SHP77 treated with DMSO at 0.1 percent for 48 hours (cell line): ENCODE data around the gene SLC3A2.
"Not testable (repeated sequence)": the region's sequence is repeated elsewhere in the genome, so short reads cannot be mapped to it uniquely, and the experiment has no call there.

ENCODE experiments used
- DNase-seq: peaks from one replicate; lab custom pipeline; 2025; lab: John Stamatoyannopoulos, UW

Gene SLC3A2

GRCh38 chr11:62880803-62881578 lies at the start of gene SLC3A2:
Gene SLC3A2, plus strand, starts transcription at chr11:62880896. Its CDS starts 128 bp downstream, at chr11:62881024.
- DNase-seq = peak; percentile 51

- DNase-seq = no peak
Observed at GRCh38 chr11:62830904-62831519, 49.7 kb upstream of the SLC3A2 start.

GRCh38 chr11:62831520-62832335 lies 49.0 kb upstream of the SLC3A2 start, which contains the start of gene STX5:
Gene STX5, minus strand, starts transcription at chr11:62832051. Its CDS starts 808 bp downstream, at chr11:62831243.
- DNase-seq = peak; percentile 94

GRCh38 chr11:62832336-62833234 lies 48.1 kb upstream of the SLC3A2 start, which contains the start of gene TEX54:
Gene TEX54, minus strand, starts transcription at chr11:62832841.
- no peak for DNase-seq

- no peak for DNase-seq
Observed at GRCh38 chr11:62835336-62835735, 45.4 kb upstream of the SLC3A2 start.

- peak; percentile 66 for DNase-seq
Observed at GRCh38 chr11:62839050-62839945, 41.4 kb upstream of the SLC3A2 start, which contains the start of gene WDR74. Gene WDR74, minus strand, starts transcription at chr11:62839590. Its CDS starts 20 bp downstream, at chr11:62839570.

- not testable (repeated sequence) for DNase-seq
Observed at GRCh38 chr11:62840721-62841360, 39.9 kb upstream of the SLC3A2 start.

- peak; percentile 100 for DNase-seq
Observed at GRCh38 chr11:62841361-62842170, 39.1 kb upstream of the SLC3A2 start.

- DNase-seq = no peak
Observed at GRCh38 chr11:62842171-62842741, 38.4 kb upstream of the SLC3A2 start.

- not testable (repeated sequence) for DNase-seq
Observed at GRCh38 chr11:62842891-62843290, 37.8 kb upstream of the SLC3A2 start.

- DNase-seq = no peak
Observed at GRCh38 chr11:62843466-62843865, 37.2 kb upstream of the SLC3A2 start.

- DNase-seq = no peak
Observed at GRCh38 chr11:62844154-62844553, 36.5 kb upstream of the SLC3A2 start.

- no peak for DNase-seq
Observed at GRCh38 chr11:62846177-62846576, 34.5 kb upstream of the SLC3A2 start.

GRCh38 chr11:62847767-62848314 lies 32.9 kb upstream of the SLC3A2 start:
- DNase-seq = no peak

- no peak for DNase-seq
Observed at GRCh38 chr11:62850911-62851806, 29.5 kb upstream of the SLC3A2 start.

GRCh38 chr11:62851807-62852522 lies 28.7 kb upstream of the SLC3A2 start:
- DNase-seq = no peak
